GM12865 (cell line): Measurements from ENCODE around the gene LRRC72.

ENCODE experiments used
- DNase-seq: peaks from one replicate; pipeline ENCODE4 v3.0.0; 2010; ENCODE audit warnings: low read depth
- H3K4me3 ChIP-seq: 2 replicates; pipeline ENCODE4 v1.5.1; 2011; ENCODE audit warnings: mild to moderate bottlenecking, low read depth, low read length, control low read depth
- CTCF ChIP-seq: IDR thresholded peaks from 2 replicates; pipeline ENCODE4 v1.5.1; 2011; ENCODE audit warnings: low read length, control low read depth, low read depth, inconsistent platforms; ENCODE audit not compliant: insufficient read depth; ENCODE audit errors: missing control alignments

The LRRC72 gene

GRCh38 chr7:16609842-16610450, 83.3 kb downstream of the LRRC72 start:
- peak; percentile 13 for DNase-seq
- H3K4me3 ChIP-seq = no peak overlapping the region
- TF ChIP-seq CTCF = no peak

GRCh38 chr7:16611711-16612110, 85.1 kb downstream of the LRRC72 start:
- no peak overlapping the region for H3K4me3 ChIP-seq
- DNase-seq = no peak
- TF ChIP-seq CTCF = no peak

- no peak for DNase-seq
- no peak for TF ChIP-seq CTCF
- H3K4me3 ChIP-seq = no peak overlapping the region
Measured at GRCh38 chr7:16615228-16615627, 88.6 kb downstream of the LRRC72 start.

GRCh38 chr7:16616122-16616521, 89.5 kb downstream of the LRRC72 start:
- H3K4me3 ChIP-seq = no peak overlapping the region
- no peak for DNase-seq
- TF ChIP-seq CTCF = no peak

GRCh38 chr7:16616542-16616941, 89.9 kb downstream of the LRRC72 start:
- no peak for DNase-seq
- no peak overlapping the region for H3K4me3 ChIP-seq
- TF ChIP-seq CTCF = no peak

GRCh38 chr7:16619979-16620408, 93.4 kb downstream of the LRRC72 start:
- no peak for TF ChIP-seq CTCF
- peak; percentile 44 for DNase-seq
- no peak overlapping the region for H3K4me3 ChIP-seq

- TF ChIP-seq CTCF = no peak
- H3K4me3 ChIP-seq = no peak overlapping the region
- no peak for DNase-seq
Measured at GRCh38 chr7:16626388-16626787, 99.8 kb downstream of the LRRC72 start.
